ENCODE results near the gene NUP58. TPM values are rescaled to one million over a fixed set of nuclear protein-coding genes. Genes with fewer than 3 reads are reported as not detected.

The NUP58 gene
- total and polyA plus RNA-seq, 8 donors: 6.4 to 96.3 (median 20.9) TPM

- 25 to 46% (median 33%) methylated on average over 9 of the region's 9 CpGs for WGBS, 5 donors
Observed at GRCh38 chr13:25375727-25376358, 74.4 kb downstream of the NUP58 start.

GRCh38 chr13:25377244-25377962 is 76.0 kb downstream of the NUP58 start:
- no peak overlapping the region for H3K4me3 ChIP-seq
- peaks cover 1 to 5% (median 4%) of the 10 kb centered on the region in 4 donors for H3K4me1 ChIP-seq
- intact Hi-C loops (cut with DNase I; ENCODE audit: low total_unique reads): no loop called here
- WGBS, 5 donors: 80 to 83% (median 81%) methylated on average over 7 of the region's 7 CpGs
- H3K27ac ChIP-seq: no peak overlapping the region
- TF ChIP-seq POLR2AphosphoS5 (IDR thresholded peaks at IDR 0.05) (no peak), POLR2A (IDR thresholded peaks at IDR 0.05) (no peak)
- TF ChIP-seq, protein P1, sequence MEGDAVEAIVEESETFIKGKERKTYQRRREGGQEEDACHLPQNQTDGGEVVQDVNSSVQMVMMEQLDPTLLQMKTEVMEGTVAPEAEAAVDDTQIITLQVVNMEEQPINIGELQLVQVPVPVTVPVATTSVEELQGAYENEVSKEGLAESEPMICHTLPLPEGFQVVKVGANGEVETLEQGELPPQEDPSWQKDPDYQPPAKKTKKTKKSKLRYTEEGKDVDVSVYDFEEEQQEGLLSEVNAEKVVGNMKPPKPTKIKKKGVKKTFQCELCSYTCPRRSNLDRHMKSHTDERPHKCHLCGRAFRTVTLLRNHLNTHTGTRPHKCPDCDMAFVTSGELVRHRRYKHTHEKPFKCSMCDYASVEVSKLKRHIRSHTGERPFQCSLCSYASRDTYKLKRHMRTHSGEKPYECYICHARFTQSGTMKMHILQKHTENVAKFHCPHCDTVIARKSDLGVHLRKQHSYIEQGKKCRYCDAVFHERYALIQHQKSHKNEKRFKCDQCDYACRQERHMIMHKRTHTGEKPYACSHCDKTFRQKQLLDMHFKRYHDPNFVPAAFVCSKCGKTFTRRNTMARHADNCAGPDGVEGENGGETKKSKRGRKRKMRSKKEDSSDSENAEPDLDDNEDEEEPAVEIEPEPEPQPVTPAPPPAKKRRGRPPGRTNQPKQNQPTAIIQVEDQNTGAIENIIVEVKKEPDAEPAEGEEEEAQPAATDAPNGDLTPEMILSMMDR (IDR thresholded peaks at IDR 0.05): no peak
- H3K36me3 ChIP-seq: no peaks in the 10 kb centered on the region
- no peak for DNase-seq
- peaks cover 5 to 40% (median 33%) of the 10 kb centered on the region in 3 donors for H3K27me3 ChIP-seq
- H3K9me3 ChIP-seq: no peaks in the 10 kb centered on the region

More at GRCh38 chr13:25375727-25376358, 74.4 kb downstream of the NUP58 start:
- Histone ChIP-seq H3K27me3 (peaks cover 15 to 55% (median 46%) of the 10 kb centered on the region in 3 donors), H3K4me1 (peaks cover 9 to 17% (median 13%) of the 10 kb centered on the region in 4 donors), H3K27ac (no peak overlapping the region), H3K4me3 (no peak overlapping the region), H3K36me3 (no peaks in the 10 kb centered on the region), H3K9me3 (no peaks in the 10 kb centered on the region)
- DNase-seq: peak in 1 of 2 donors; percentile 64
- intact Hi-C loops (cut with DNase I; ENCODE audit: low total_unique reads): no loop called here
- TF ChIP-seq, protein P1 (IDR thresholded peaks at IDR 0.05): peak in 5 of 7 experiments; percentile 29 to 68 (median 54)
- TF ChIP-seq EP300 (IDR thresholded peaks at IDR 0.05): no peak

- Histone ChIP-seq H3K27me3 (peaks cover 0 to 28% (median 22%) of the 10 kb centered on the region in 3 donors), H3K4me1 (no peaks in the 10 kb centered on the region), H3K27ac (no peak overlapping the region), H3K36me3 (no peaks in the 10 kb centered on the region), H3K9me3 (no peaks in the 10 kb centered on the region), H3K4me3 (no peak overlapping the region)
- DNase-seq: no peak
- TF ChIP-seq POLR2AphosphoS5 (IDR thresholded peaks at IDR 0.05) (no peak), EP300 (IDR thresholded peaks at IDR 0.05) (no peak), POLR2A (IDR thresholded peaks at IDR 0.05) (no peak)
- TF ChIP-seq, protein P1 (IDR thresholded peaks at IDR 0.05): no peak
- WGBS, 5 donors: 74 to 81% (median 78%) methylated on average over 5 of the region's 5 CpGs
- intact Hi-C loops (cut with DNase I; ENCODE audit: low total_unique reads): no loop called here
Observed at GRCh38 chr13:25378528-25378927, 77.1 kb downstream of the NUP58 start.

GRCh38 chr13:25379011-25379410 is 77.6 kb downstream of the NUP58 start:
- Histone ChIP-seq H3K9me3 (no peaks in the 10 kb centered on the region), H3K27ac (no peak overlapping the region), H3K27me3 (peaks cover 0 to 24% (median 17%) of the 10 kb centered on the region in 3 donors), H3K4me1 (no peaks in the 10 kb centered on the region), H3K4me3 (no peak overlapping the region), H3K36me3 (no peaks in the 10 kb centered on the region)
- 10 to 36% (median 21%) methylated on average over 1 of the region's 1 CpG for WGBS, 5 donors
- DNase-seq: no peak
- TF ChIP-seq EP300 (IDR thresholded peaks at IDR 0.05) (no peak), POLR2AphosphoS5 (IDR thresholded peaks at IDR 0.05) (no peak), POLR2A (IDR thresholded peaks at IDR 0.05) (no peak)
- TF ChIP-seq, protein P1 (IDR thresholded peaks at IDR 0.05): no peak
- intact Hi-C loops (cut with DNase I; ENCODE audit: low total_unique reads): no loop called here

All from stomach (tissue), 9 donors.